GM12878 (cell line): ENCODE measurements around the gene WWC2. TPM values are rescaled to one million over a fixed set of nuclear protein-coding genes. Genes with fewer than 3 reads are reported as not detected.

Source experiments
- ATAC-seq: fragments of 200-7000 bp; cut with Tn5 transposase; 3 replicates; pipeline ENCODE4 v1.9.1; 2020; ENCODE audit warnings: mild to moderate bottlenecking, moderate library complexity
- BruUV-seq: library from RNA; stranded (reverse); fragments of 400-500 nt; replicated peaks from 2 replicates; lab custom pipeline; 2021; lab: Mats Ljungman, UMichigan
- CTCF ChIA-PET: fragments of 300-600 bp; sonication (Branson Sonifier 250); formaldehyde crosslinking; extraction: SDS; loops from one replicate; lab custom pipeline; 2021; ENCODE audit warnings: inconsistent platforms; lab: Yijun Ruan, JAX
- POLR2A ChIA-PET: fragments of 350-600 bp; formaldehyde crosslinking; extraction: SDS; loops from one replicate; lab custom pipeline; 2021; ENCODE audit warnings: inconsistent platforms; lab: Charles Lee
- RAD21 ChIA-PET: fragments of 300-600 bp; sonication (Branson Sonifier 250); formaldehyde crosslinking; loops from one replicate; lab custom pipeline; 2023; ENCODE audit warnings: antibody characterized with exemption; ENCODE audit not compliant: unreplicated experiment; lab: Charles Lee
- SMC1A ChIA-PET: fragments of 300-600 bp; sonication (Branson Sonifier 250); formaldehyde crosslinking; loops from one replicate; lab custom pipeline; 2023; ENCODE audit not compliant: unreplicated experiment, uncharacterized antibody; lab: Charles Lee
- DNase-seq: peaks from one replicate; pipeline ENCODE4 v3.0.0-alpha.2; 2011; ENCODE audit warnings: low read depth, low spot score
- FAIRE-seq: peaks from 3 replicates; lab custom pipeline; 2011; peaks lifted over from hg19 to GRCh38; lab: Jason Lieb, UNC
- H2AFZ ChIP-seq: 2 replicates; pipeline ENCODE4 v1.6.0; 2011; ENCODE audit warnings: low read depth, low read length, control low read depth; ENCODE audit not compliant: control insufficient read depth
- H3K27ac ChIP-seq: 2 replicates; pipeline ENCODE4 v1.5.1; 2011; ENCODE audit warnings: control low read depth; ENCODE audit not compliant: control insufficient read depth, insufficient read depth
- H3K27me3 ChIP-seq, 2 experiments: replicated peaks in 1 of 2; 2 replicates each; pipeline versions ENCODE4 v1.6.0 to v1.6.1; 2011; ENCODE audit warnings: low read length in 1 of 2; ENCODE audit not compliant: control insufficient read depth in 2 of 2, insufficient read depth in 2 of 2
- H3K36me3 ChIP-seq, 2 experiments: 2 replicates each; pipeline ENCODE4 v1.5.1; 2011; ENCODE audit warnings: low read length in 1 of 2; ENCODE audit not compliant: control insufficient read depth in 2 of 2, insufficient read depth in 2 of 2
- H3K4me1 ChIP-seq: 2 replicates; pipeline ENCODE4 v1.6.1; 2011; ENCODE audit warnings: mild to moderate bottlenecking, low read length, moderate library complexity, mixed read lengths; ENCODE audit not compliant: control insufficient read depth, insufficient read depth
- H3K4me2 ChIP-seq: 2 replicates; pipeline ENCODE4 v1.6.0; 2011; ENCODE audit warnings: control low read depth; ENCODE audit not compliant: control insufficient read depth, insufficient read depth
- H3K4me3 ChIP-seq: fragments of 200-600 bp; sonication (generic); 2 replicates; pipeline ENCODE4 v1.5.1; 2016
- H3K79me2 ChIP-seq: 2 replicates; pipeline ENCODE4 v1.6.0; 2011; ENCODE audit warnings: low read length; ENCODE audit not compliant: control insufficient read depth, insufficient read depth
- H3K9ac ChIP-seq: 2 replicates; pipeline ENCODE4 v1.8.0; 2011; ENCODE audit warnings: low read length, control low read depth, mixed read lengths; ENCODE audit not compliant: control insufficient read depth, insufficient read depth
- H3K9me3 ChIP-seq: replicated peaks from 3 replicates; pipeline ENCODE4 v1.5.1; 2011; ENCODE audit warnings: mild to moderate bottlenecking, low read length; ENCODE audit not compliant: control insufficient read depth, insufficient read depth
- H4K20me1 ChIP-seq: 2 replicates; pipeline ENCODE4 v1.6.0; 2011; ENCODE audit not compliant: control insufficient read depth, insufficient read depth
- ATF2 ChIP-seq: IDR thresholded peaks from 2 replicates; pipeline ENCODE4 v1.6.1; 2012; ENCODE audit warnings: low read length, inconsistent platforms
- BHLHE40 ChIP-seq, 2 experiments: fragments of 450-650 bp in 1 of 2; IDR thresholded peaks; 2 replicates each; pipeline ENCODE4 v1.6.1; 2011 to 2017; ENCODE audit warnings: low read depth in 2 of 2, borderline replicate concordance in 1 of 2, improper control_type of control experiment in 1 of 2, low read length in 1 of 2, mild to moderate bottlenecking in 1 of 2
- BRCA1 ChIP-seq: IDR thresholded peaks from 2 replicates; pipeline ENCODE4 v1.6.1; 2011; ENCODE audit warnings: low read depth, low read length, improper control_type of control experiment
- E2F8 ChIP-seq: fragments of 450-650 bp; IDR thresholded peaks from 2 replicates; pipeline ENCODE4 v1.6.1; 2018; ENCODE audit warnings: mild to moderate bottlenecking, low read depth, moderate library complexity; ENCODE audit not compliant: partially characterized antibody
- HDGF ChIP-seq: fragments of 450-650 bp; IDR thresholded peaks from 2 replicates; pipeline ENCODE4 v1.6.1; 2016; ENCODE audit warnings: antibody characterized with exemption
- JUND ChIP-seq: IDR thresholded peaks from 2 replicates; pipeline ENCODE4 v1.6.1; 2012; ENCODE audit warnings: low read depth, mild to moderate bottlenecking, low read length, improper control_type of control experiment, moderate library complexity
- PAX8 ChIP-seq: fragments of 450-650 bp; IDR thresholded peaks from 2 replicates; pipeline ENCODE4 v1.6.1; 2017; ENCODE audit warnings: mild to moderate bottlenecking, moderate library complexity
- SREBF1 ChIP-seq: IDR thresholded peaks from 2 replicates; pipeline ENCODE4 v1.6.1; 2012; ENCODE audit warnings: mild to moderate bottlenecking, low read length
- TAF1 ChIP-seq: IDR thresholded peaks from 2 replicates; pipeline ENCODE4 v1.6.1; 2011; ENCODE audit warnings: mild to moderate bottlenecking, low read depth, low read length, borderline replicate concordance
- ZBTB40 ChIP-seq: fragments of 450-650 bp; IDR thresholded peaks from 2 replicates; pipeline ENCODE4 v1.6.1; 2016; ENCODE audit warnings: mild to moderate bottlenecking, moderate library complexity, borderline replicate concordance
- ZNF687 ChIP-seq: fragments of 450-650 bp; IDR thresholded peaks from 2 replicates; pipeline ENCODE4 v1.6.1; 2017; ENCODE audit warnings: mild to moderate bottlenecking, moderate library complexity
- WGBS: methylation state at CpG from one replicate; pipeline ENCODE4 v1.1.6; 2016; ENCODE audit warnings: low lambda C conversion rate; ENCODE audit not compliant: insufficient replicate concordance, insufficient coverage; ENCODE audit errors: missing lambda C conversion rate; 5-methylcytosine and 5-hydroxymethylcytosine counted together
- in situ Hi-C: fragments of 300-500 bp; cut with MboI; formaldehyde crosslinking; loops from 9 replicates; pipeline ENCODE4 v1.14.3; 2018; ENCODE audit warnings: mixed read lengths
- intact Hi-C: fragments of 100-400 bp; cut with micrococcal nuclease; formaldehyde crosslinking; loops from one replicate; pipeline ENCODE4 v1.14.2; 2022; ENCODE audit not compliant: unreplicated experiment
- polyA plus RNA-seq, 11 experiments: library from polyadenylated mRNA; depleted of rRNA in 4 of 11; unstranded in 6 of 11; stranded (reverse) in 5 of 11; fragments of >200 nt; fragmentation: Nextera tagmentation in 4 of 11; fragmentation: Illumina TruSeq in 1 of 11; extraction: Ambion mirVana in 4 of 11; extraction: Trizol in 1 of 11; gene quantifications; 1 replicate in 1 of 11; 2 replicates in 10 of 11; pipeline versions ENCODE4 v1.2.1 to v1.2.3, GENCODE V29; 2011 to 2016; ENCODE audit warnings: inconsistent platforms in 2 of 11, missing spikeins in 2 of 11, low read depth in 1 of 11
- total RNA-seq, 4 experiments: library from RNA; depleted of rRNA in 3 of 4; stranded (reverse); fragments of >200 nt in 3 of 4; fragmentation: Illumina TruSeq in 1 of 4; extraction: Trizol in 1 of 4; gene quantifications; 2 replicates each; pipeline versions ENCODE4 v1.2.1 to v1.2.3, GENCODE V29; 2013 to 2021

Gene WWC2
- total and polyA plus RNA-seq, 10 of the 15 experiments (the other 5 are each of a cell fraction or from before 2014, with no cell fraction given) = 0.02 to 0.72 (median 0.06) TPM; not detected in 3

GRCh38 chr4:183164963-183165362 is 65.9 kb downstream of the WWC2 start:
- H3K9ac ChIP-seq = no peak overlapping the region
- no peak overlapping the region for H3K4me2 ChIP-seq
- H3K4me3 ChIP-seq = no peak overlapping the region
- no peak overlapping the region for H3K27ac ChIP-seq
- RAD21 ChIA-PET = no interaction called here
- SMC1A ChIA-PET = no interaction called here
- intact Hi-C loops = no loop called here
- no peaks in the 10 kb centered on the region for H3K4me1 ChIP-seq
- in situ Hi-C loops = no loop called here
- DNase-seq (no peak), ATAC-seq (no peak), FAIRE-seq (no peak)
- POLR2A ChIA-PET = no interaction called here
- no peaks in the 10 kb centered on the region for H3K36me3 ChIP-seq
- no peaks in the 10 kb centered on the region for H4K20me1 ChIP-seq
- CTCF ChIA-PET = interaction anchor here (1.0 kb wide), 1 partner anchor 141 kb away, joined by 3 read pairs; no protein-coding TSS in a partner anchor
- no peaks in the 10 kb centered on the region for H3K79me2 ChIP-seq
- no peak for TF ChIP-seq ZNF687
- no peak for TF ChIP-seq BHLHE40 (IDR thresholded peaks at IDR 0.05; ENCODE audit: borderline replicate concordance in 1 of 2, low read depth in 2 of 2, low read length in 1 of 2)
- TF ChIP-seq ATF2 = no peak
- no peak for TF ChIP-seq E2F8
- TF ChIP-seq HDGF = no peak
- TF ChIP-seq TAF1 = no peak
- no peak for TF ChIP-seq JUND
- no peak for TF ChIP-seq BRCA1
- no peak for TF ChIP-seq ZBTB40
- TF ChIP-seq PAX8 = no peak
- TF ChIP-seq SREBF1 = no peak
- H2AFZ ChIP-seq = no peak overlapping the region
- BruUV-seq = no TSS peak
- no peaks in the 10 kb centered on the region for H3K9me3 ChIP-seq
- H3K27me3 ChIP-seq = peaks cover 0 to 2% of the 10 kb centered on the region in 2 experiments; a peak in 1 of 4 replicates
- WGBS = 0% methylated on average over 1 of the region's 1 CpG
